Endothelial cell of umbilical vein (primary cell): Measurements from ENCODE around the gene ASS1.

Experiments
- CTCF ChIP-seq, 2 donors: IDR thresholded peaks; 1 replicate in 1 of 2; 2 replicates in 1 of 2; pipeline ENCODE4 v1.5.1; 2011; ENCODE audit warnings: low read length in 2 of 2, mild to moderate bottlenecking in 2 of 2, moderate library complexity in 2 of 2, control low read depth in 1 of 2, inconsistent platforms in 1 of 2, low read depth in 1 of 2; ENCODE audit not compliant: insufficient read depth in 1 of 2; ENCODE audit errors: extremely low read depth in 1 of 2
- EZH2 ChIP-seq: IDR thresholded peaks from 2 replicates; pipeline ENCODE4 v1.6.1; 2012; ENCODE audit warnings: borderline replicate concordance, low read depth, mild to moderate bottlenecking, moderate library complexity, low read length, inconsistent platforms; ENCODE audit not compliant: severe bottlenecking
- FOS ChIP-seq: IDR thresholded peaks from 2 replicates; pipeline ENCODE4 v1.6.1; 2011; ENCODE audit warnings: mild to moderate bottlenecking, low read length, moderate library complexity, borderline replicate concordance; ENCODE audit not compliant: insufficient read depth
- JUN ChIP-seq: IDR thresholded peaks from 2 replicates; pipeline ENCODE4 v1.6.1; 2011; ENCODE audit warnings: borderline replicate concordance, low read depth; ENCODE audit not compliant: insufficient read length, insufficient read depth
- MAX ChIP-seq: IDR thresholded peaks from 2 replicates; pipeline ENCODE4 v1.6.1; 2011; ENCODE audit not compliant: insufficient read depth, insufficient read length
- POLR2AphosphoS5 ChIP-seq: IDR thresholded peaks from 2 replicates; pipeline ENCODE4 v1.6.1; 2012; ENCODE audit warnings: low read depth, mild to moderate bottlenecking, control low read depth, low read length, moderate library complexity; ENCODE audit not compliant: insufficient read depth

GRCh38 chr9:130414081-130414731 is 30.6 kb upstream of the ASS1 start:
- TF ChIP-seq CTCF (IDR thresholded peaks at IDR 0.05; ENCODE audit: extremely low read depth in 1 of 2, insufficient read depth in 1 of 2, low read depth in 1 of 2, low read length in 2 of 2) (no peak), POLR2AphosphoS5 (no peak), EZH2 (no peak), MAX (no peak), FOS (no peak), JUN (no peak)
